Hepatocyte (in vitro differentiated cells): Measurements from ENCODE around the gene PTPN2. TPM values are rescaled to one million over a fixed set of nuclear protein-coding genes. Genes with fewer than 3 reads are reported as not detected.

Experiments
- DNase-seq: peaks from one replicate; pipeline ENCODE4 v3.0.0-alpha.2; 2016; ENCODE audit warnings: low spot score
- H2AFZ ChIP-seq: fragments of 200-600 bp; sonication (generic); 2 replicates; pipeline ENCODE4 v1.6.0; 2016; ENCODE audit warnings: antibody characterized with exemption, mild to moderate bottlenecking
- H3K27ac ChIP-seq: fragments of 200-600 bp; sonication (generic); 2 replicates; pipeline ENCODE4 v1.5.1; 2016; ENCODE audit warnings: mild to moderate bottlenecking
- H3K27me3 ChIP-seq: fragments of 200-600 bp; sonication (generic); 2 replicates; pipeline ENCODE4 v1.6.1; 2016
- H3K36me3 ChIP-seq: fragments of 200-600 bp; sonication (generic); replicated peaks from 2 replicates; pipeline ENCODE4 v1.5.1; 2016; ENCODE audit warnings: low read depth; ENCODE audit not compliant: insufficient read depth
- H3K4me1 ChIP-seq: fragments of 200-600 bp; sonication (generic); 2 replicates; pipeline ENCODE4 v1.5.1; 2016; ENCODE audit warnings: mild to moderate bottlenecking, moderate library complexity; ENCODE audit not compliant: insufficient read depth
- H3K4me2 ChIP-seq: fragments of 200-600 bp; sonication (generic); 2 replicates; pipeline ENCODE4 v1.6.0; 2016
- H3K4me3 ChIP-seq: fragments of 200-600 bp; sonication (generic); 2 replicates; pipeline ENCODE4 v1.5.1; 2016; ENCODE audit warnings: mild to moderate bottlenecking
- H3K79me2 ChIP-seq: fragments of 200-600 bp; sonication (generic); 2 replicates; pipeline ENCODE4 v1.6.0; 2017; ENCODE audit warnings: mild to moderate bottlenecking
- H3K9me2 ChIP-seq: fragments of 200-600 bp; sonication (generic); replicated peaks from 2 replicates; pipeline ENCODE4 v1.6.0; 2017; ENCODE audit warnings: mild to moderate bottlenecking; ENCODE audit not compliant: insufficient read depth
- H3K9me3 ChIP-seq: fragments of 200-600 bp; sonication (generic); 2 replicates; pipeline ENCODE4 v1.5.1; 2016; ENCODE audit warnings: low read depth, mild to moderate bottlenecking
- H4K20me1 ChIP-seq: fragments of 200-600 bp; sonication (generic); 2 replicates; pipeline ENCODE4 v1.6.0; 2016; ENCODE audit warnings: mild to moderate bottlenecking; ENCODE audit not compliant: insufficient read depth, poor library complexity, severe bottlenecking
- CTCF ChIP-seq: fragments of 200-600 bp; sonication (generic); IDR thresholded peaks from 2 replicates; pipeline ENCODE4 v1.5.1; 2016; ENCODE audit warnings: antibody characterized with exemption, mild to moderate bottlenecking; ENCODE audit not compliant: poor library complexity
- EZH2 ChIP-seq: fragments of 200-600 bp; sonication (generic); IDR thresholded peaks from 2 replicates; pipeline ENCODE4 v1.6.1; 2016; ENCODE audit warnings: antibody characterized with exemption, mild to moderate bottlenecking, borderline replicate concordance
- EZH2phosphoT487 ChIP-seq: fragments of 200-600 bp; sonication (generic); IDR thresholded peaks from one replicate; pipeline ENCODE4 v1.6.1; 2018; ENCODE audit warnings: antibody characterized with exemption, mild to moderate bottlenecking, low read depth, moderate library complexity; ENCODE audit not compliant: unreplicated experiment, severe bottlenecking
- WGBS: methylation state at CpG from one replicate; pipeline ENCODE4 v1.1.6; 2016; ENCODE audit warnings: low lambda C conversion rate; ENCODE audit errors: missing lambda C conversion rate; 5-methylcytosine and 5-hydroxymethylcytosine counted together
- polyA plus RNA-seq: library from polyadenylated mRNA; unstranded; fragments of >200 nt; fragmentation: Nextera tagmentation; extraction: Ambion mirVana; gene quantifications from 2 replicates; pipeline ENCODE4 v1.2.1, GENCODE V29; 2016
- total RNA-seq: library from RNA; depleted of rRNA; stranded (reverse); fragments of >200 nt; gene quantifications from 2 replicates; pipeline ENCODE4 v1.2.3, GENCODE V29; 2014

The PTPN2 gene
- total and polyA plus RNA-seq, 2 experiments from 2014 or later: 32.0 to 36.7 TPM

GRCh38 chr18:12911929-12912703, 28.1 kb upstream of the PTPN2 start:
- H4K20me1 ChIP-seq: no peaks in the 10 kb centered on the region
- peak overlapping the region; percentile 70 for H3K4me2 ChIP-seq
- no peaks in the 10 kb centered on the region for H3K79me2 ChIP-seq
- H3K4me3 ChIP-seq: no peak overlapping the region
- no peaks in the 10 kb centered on the region for H3K9me2 ChIP-seq
- no peak overlapping the region for H3K27ac ChIP-seq
- H3K9me3 ChIP-seq: no peaks in the 10 kb centered on the region
- 80% methylated on average over 71 of the region's 75 CpGs for WGBS
- no peaks in the 10 kb centered on the region for H3K36me3 ChIP-seq
- no peak for DNase-seq
- no peaks in the 10 kb centered on the region for H3K27me3 ChIP-seq
- no peak for TF ChIP-seq EZH2phosphoT487
- TF ChIP-seq CTCF: no peak
- H2AFZ ChIP-seq: no peak overlapping the region
- H3K4me1 ChIP-seq: no peaks in the 10 kb centered on the region

GRCh38 chr18:12911025-12911928, 27.2 kb upstream of the PTPN2 start:
- Histone ChIP-seq H2AFZ (no peak overlapping the region), H3K27me3 (no peaks in the 10 kb centered on the region), H3K9me2 (no peaks in the 10 kb centered on the region), H3K9me3 (no peaks in the 10 kb centered on the region), H3K4me2 (peak overlapping the region; percentile 70), H3K36me3 (no peaks in the 10 kb centered on the region), H4K20me1 (no peaks in the 10 kb centered on the region), H3K27ac (no peak overlapping the region), H3K4me3 (no peak overlapping the region), H3K79me2 (no peaks in the 10 kb centered on the region), H3K4me1 (no peaks in the 10 kb centered on the region)
- TF ChIP-seq EZH2 (no peak), EZH2phosphoT487 (no peak), CTCF (no peak)
- 60% methylated on average over 57 of the region's 75 CpGs for WGBS
- DNase-seq: peak; percentile 17

GRCh38 chr18:12908706-12909105, 24.7 kb upstream of the PTPN2 start:
- H2AFZ ChIP-seq: no peak overlapping the region
- peak overlapping the region; percentile 17 for H3K27ac ChIP-seq

More at GRCh38 chr18:12908706-12909105, 24.7 kb upstream of the PTPN2 start:
- no peaks in the 10 kb centered on the region for H3K36me3 ChIP-seq
- no peak for DNase-seq
- H3K9me3 ChIP-seq: no peaks in the 10 kb centered on the region
- WGBS: 80% methylated on average over 4 of the region's 4 CpGs
- H3K9me2 ChIP-seq: no peaks in the 10 kb centered on the region
- no peaks in the 10 kb centered on the region for H3K79me2 ChIP-seq
- H3K4me1 ChIP-seq: no peaks in the 10 kb centered on the region
- no peak overlapping the region for H3K4me3 ChIP-seq
- no peak overlapping the region for H3K4me2 ChIP-seq
- no peaks in the 10 kb centered on the region for H3K27me3 ChIP-seq
- no peaks in the 10 kb centered on the region for H4K20me1 ChIP-seq
- no peak for TF ChIP-seq CTCF
- TF ChIP-seq EZH2phosphoT487: no peak
- no peak for TF ChIP-seq EZH2
